HL-60 (cell line): ENCODE measurements around the gene KCNT2.
"Not testable (repeated sequence)": the region's sequence is repeated elsewhere in the genome, so short reads cannot be mapped to it uniquely, and the experiment has no call there.

ENCODE experiments used
- CTCF ChIP-seq: IDR thresholded peaks from one replicate; pipeline ENCODE4 v1.5.1; 2011; ENCODE audit warnings: low read length, control low read depth, inconsistent platforms; ENCODE audit not compliant: insufficient read depth
- GABPA ChIP-seq: IDR thresholded peaks from 2 replicates; pipeline ENCODE4 v1.6.1; 2012; ENCODE audit warnings: low read depth
- POLR2AphosphoS5 ChIP-seq: IDR thresholded peaks from 2 replicates; pipeline ENCODE4 v1.6.1; 2012; ENCODE audit warnings: low read depth
- TF ChIP-seq, protein P1 (sequence below): IDR thresholded peaks from 2 replicates; pipeline ENCODE4 v1.6.1; 2012; ENCODE audit warnings: low read depth; ENCODE audit not compliant: insufficient replicate concordance

GRCh38 chr1:196639291-196639690 is 31.1 kb upstream of the KCNT2 start:
- TF ChIP-seq, protein P1, sequence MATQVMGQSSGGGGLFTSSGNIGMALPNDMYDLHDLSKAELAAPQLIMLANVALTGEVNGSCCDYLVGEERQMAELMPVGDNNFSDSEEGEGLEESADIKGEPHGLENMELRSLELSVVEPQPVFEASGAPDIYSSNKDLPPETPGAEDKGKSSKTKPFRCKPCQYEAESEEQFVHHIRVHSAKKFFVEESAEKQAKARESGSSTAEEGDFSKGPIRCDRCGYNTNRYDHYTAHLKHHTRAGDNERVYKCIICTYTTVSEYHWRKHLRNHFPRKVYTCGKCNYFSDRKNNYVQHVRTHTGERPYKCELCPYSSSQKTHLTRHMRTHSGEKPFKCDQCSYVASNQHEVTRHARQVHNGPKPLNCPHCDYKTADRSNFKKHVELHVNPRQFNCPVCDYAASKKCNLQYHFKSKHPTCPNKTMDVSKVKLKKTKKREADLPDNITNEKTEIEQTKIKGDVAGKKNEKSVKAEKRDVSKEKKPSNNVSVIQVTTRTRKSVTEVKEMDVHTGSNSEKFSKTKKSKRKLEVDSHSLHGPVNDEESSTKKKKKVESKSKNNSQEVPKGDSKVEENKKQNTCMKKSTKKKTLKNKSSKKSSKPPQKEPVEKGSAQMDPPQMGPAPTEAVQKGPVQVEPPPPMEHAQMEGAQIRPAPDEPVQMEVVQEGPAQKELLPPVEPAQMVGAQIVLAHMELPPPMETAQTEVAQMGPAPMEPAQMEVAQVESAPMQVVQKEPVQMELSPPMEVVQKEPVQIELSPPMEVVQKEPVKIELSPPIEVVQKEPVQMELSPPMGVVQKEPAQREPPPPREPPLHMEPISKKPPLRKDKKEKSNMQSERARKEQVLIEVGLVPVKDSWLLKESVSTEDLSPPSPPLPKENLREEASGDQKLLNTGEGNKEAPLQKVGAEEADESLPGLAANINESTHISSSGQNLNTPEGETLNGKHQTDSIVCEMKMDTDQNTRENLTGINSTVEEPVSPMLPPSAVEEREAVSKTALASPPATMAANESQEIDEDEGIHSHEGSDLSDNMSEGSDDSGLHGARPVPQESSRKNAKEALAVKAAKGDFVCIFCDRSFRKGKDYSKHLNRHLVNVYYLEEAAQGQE: not testable (repeated sequence)
- TF ChIP-seq CTCF, GABPA, POLR2AphosphoS5: not testable (repeated sequence)
